IPS-20b (cell line): Measurements from ENCODE around the gene SNRNP25.
A peak's percentile ranks its signal among the peaks of the same experiment; 100 is the strongest.

ENCODE experiments used
- H3K27ac ChIP-seq: one replicate; pipeline ENCODE4 v1.5.1; 2013; ENCODE audit warnings: low read length
- H3K27me3 ChIP-seq: 2 replicates; pipeline ENCODE4 v1.6.1; 2013; ENCODE audit warnings: mild to moderate bottlenecking, low read length, inconsistent platforms; ENCODE audit not compliant: insufficient read depth
- H3K36me3 ChIP-seq: 2 replicates; pipeline ENCODE4 v1.6.1; 2013; ENCODE audit warnings: low read depth, mild to moderate bottlenecking, inconsistent platforms, low read length, moderate library complexity; ENCODE audit not compliant: insufficient read depth
- H3K4me1 ChIP-seq: 2 replicates; pipeline ENCODE4 v1.6.1; 2013; ENCODE audit warnings: mild to moderate bottlenecking, control low read depth, inconsistent platforms, low read length, moderate library complexity; ENCODE audit not compliant: insufficient read depth
- H3K4me3 ChIP-seq: 2 replicates; pipeline ENCODE4 v1.5.1; 2013; ENCODE audit warnings: mild to moderate bottlenecking, low read length, inconsistent platforms
- H3K9ac ChIP-seq: 2 replicates; pipeline ENCODE4 v1.6.1; 2013; ENCODE audit warnings: low read depth, mild to moderate bottlenecking, inconsistent platforms, low read length, moderate library complexity
- H3K9me3 ChIP-seq: 2 replicates; pipeline ENCODE4 v1.6.1; 2013; ENCODE audit warnings: mild to moderate bottlenecking, low read depth, low read length, inconsistent platforms; ENCODE audit not compliant: insufficient read depth

The SNRNP25 gene

GRCh38 chr16:67884-68789, 14.5 kb downstream of the SNRNP25 start:
- H3K9me3 ChIP-seq = no peaks in the 10 kb centered on the region
- peaks cover 10% of the 10 kb centered on the region for H3K4me1 ChIP-seq
- peaks cover 5% of the 10 kb centered on the region for H3K36me3 ChIP-seq
- no peak overlapping the region for H3K4me3 ChIP-seq
- peaks cover 4% of the 10 kb centered on the region; the same call in 1 of the 2 replicates for H3K27me3 ChIP-seq
- no peak overlapping the region for H3K27ac ChIP-seq
- H3K9ac ChIP-seq = no peak overlapping the region

GRCh38 chr16:69181-69580, 15.6 kb downstream of the SNRNP25 start:
- Histone ChIP-seq H3K4me1 (peaks cover 15% of the 10 kb centered on the region), H3K36me3 (no peaks in the 10 kb centered on the region; the same call in 1 of the 2 replicates), H3K27ac (no peak overlapping the region), H3K9ac (no peak overlapping the region; the same call in 1 of the 2 replicates), H3K27me3 (peaks cover 11% of the 10 kb centered on the region; the same call in 1 of the 2 replicates), H3K4me3 (no peak overlapping the region), H3K9me3 (no peaks in the 10 kb centered on the region)

GRCh38 chr16:71210-71539, 17.5 kb downstream of the SNRNP25 start:
- peaks cover 24% of the 10 kb centered on the region for H3K4me1 ChIP-seq
- no peaks in the 10 kb centered on the region for H3K9me3 ChIP-seq
- H3K36me3 ChIP-seq = no peaks in the 10 kb centered on the region
- peaks cover 11% of the 10 kb centered on the region; the same call in 1 of the 2 replicates for H3K27me3 ChIP-seq
- H3K9ac ChIP-seq = peak overlapping the region; percentile 68; the same call in 1 of the 2 replicates
- peak overlapping the region; percentile 73; the same call in 1 of the 2 replicates for H3K4me3 ChIP-seq
- no peak overlapping the region for H3K27ac ChIP-seq

- Histone ChIP-seq H3K27ac (no peak overlapping the region), H3K4me1 (peaks cover 29% of the 10 kb centered on the region), H3K9ac (peak overlapping the region; percentile 68; the same call in 1 of the 2 replicates), H3K4me3 (peak overlapping the region; percentile 73), H3K36me3 (no peaks in the 10 kb centered on the region), H3K9me3 (no peaks in the 10 kb centered on the region), H3K27me3 (peaks cover 11% of the 10 kb centered on the region; the same call in 1 of the 2 replicates)
These were observed 18.1 kb downstream of the SNRNP25 start for GRCh38 chr16:71540-72401.

- peak within 1 kb of the TSS; percentile 68 for H3K9ac ChIP-seq
- no peaks in the 10 kb centered on the region for H3K36me3 ChIP-seq
- peaks cover 11% of the 10 kb centered on the region; the same call in 1 of the 2 replicates for H3K27me3 ChIP-seq
- peak within 1 kb of the TSS; percentile 73 for H3K4me3 ChIP-seq
- H3K4me1 ChIP-seq = peaks cover 32% of the 10 kb centered on the region
- no peaks in the 10 kb centered on the region for H3K9me3 ChIP-seq
- no peak within 1 kb of the TSS for H3K27ac ChIP-seq
These were observed 19.2 kb downstream of the SNRNP25 start, which contains the start of gene RHBDF1 for GRCh38 chr16:72561-73548. Gene RHBDF1, minus strand, starts transcription at chr16:72631. Its CDS starts 7,616 bp downstream, at chr16:65015.

GRCh38 chr16:74051-74746, 20.6 kb downstream of the SNRNP25 start:
- H3K9ac ChIP-seq = no peak overlapping the region; the same call in 1 of the 2 replicates
- no peaks in the 10 kb centered on the region for H3K36me3 ChIP-seq
- no peak overlapping the region for H3K27ac ChIP-seq
- H3K9me3 ChIP-seq = no peaks in the 10 kb centered on the region
- H3K4me1 ChIP-seq = peaks cover 32% of the 10 kb centered on the region
- peaks cover 19% of the 10 kb centered on the region; the same call in 1 of the 2 replicates for H3K27me3 ChIP-seq
- no peak overlapping the region for H3K4me3 ChIP-seq

GRCh38 chr16:74747-75334, 21.2 kb downstream of the SNRNP25 start:
- H3K9ac ChIP-seq = no peak overlapping the region; the same call in 1 of the 2 replicates
- peaks cover 19% of the 10 kb centered on the region; the same call in 1 of the 2 replicates for H3K27me3 ChIP-seq
- H3K4me3 ChIP-seq = no peak overlapping the region
- peaks cover 1% of the 10 kb centered on the region; the same call in 1 of the 2 replicates for H3K36me3 ChIP-seq
- H3K27ac ChIP-seq = no peak overlapping the region
- no peaks in the 10 kb centered on the region for H3K9me3 ChIP-seq
- peaks cover 32% of the 10 kb centered on the region for H3K4me1 ChIP-seq

GRCh38 chr16:75580-76501, 22.2 kb downstream of the SNRNP25 start:
- Histone ChIP-seq H3K4me3 (no peak overlapping the region), H3K9me3 (no peaks in the 10 kb centered on the region), H3K27me3 (peaks cover 19% of the 10 kb centered on the region; the same call in 1 of the 2 replicates), H3K36me3 (peaks cover 5% of the 10 kb centered on the region; the same call in 1 of the 2 replicates), H3K9ac (no peak overlapping the region), H3K4me1 (peaks cover 31% of the 10 kb centered on the region), H3K27ac (no peak overlapping the region)

GRCh38 chr16:76535-77272, 23.1 kb downstream of the SNRNP25 start:
- Histone ChIP-seq H3K9me3 (no peaks in the 10 kb centered on the region), H3K36me3 (peaks cover 5% of the 10 kb centered on the region; the same call in 1 of the 2 replicates), H3K4me1 (peaks cover 27% of the 10 kb centered on the region), H3K27ac (no peak overlapping the region), H3K9ac (peak overlapping the region; percentile 51; the same call in 1 of the 2 replicates), H3K4me3 (peak overlapping the region; percentile 68; the same call in 1 of the 2 replicates), H3K27me3 (peaks cover 19% of the 10 kb centered on the region; the same call in 1 of the 2 replicates)
